HepG2 (cell line): ENCODE data around the gene HLF.

Experiments used
- TCF7 ChIP-seq: sonication (generic); IDR thresholded peaks from 2 replicates; pipeline ENCODE4 v1.6.1; 2016; ENCODE audit warnings: antibody characterized with exemption, low read depth
- ZNF235 ChIP-seq: sonication (generic); formaldehyde crosslinking; IDR thresholded peaks from 2 replicates; pipeline ENCODE4 v1.8.1; 2023; ENCODE audit warnings: mild to moderate bottlenecking, missing genetic modification reagents, borderline replicate concordance
- TF ChIP-seq, protein P1 (sequence below), 2 experiments: IDR thresholded peaks; 2 replicates each; pipeline ENCODE4 v1.6.1; 2011 to 2012; ENCODE audit warnings: low read length in 2 of 2, borderline replicate concordance in 1 of 2, low read depth in 1 of 2, mild to moderate bottlenecking in 1 of 2, moderate library complexity in 1 of 2
- TF ChIP-seq, protein P2 (sequence below): sonication (generic); formaldehyde crosslinking; IDR thresholded peaks from 2 replicates; pipeline ENCODE4 v1.4.0; 2020; ENCODE audit warnings: missing genetic modification reagents, borderline replicate concordance

DNA sequence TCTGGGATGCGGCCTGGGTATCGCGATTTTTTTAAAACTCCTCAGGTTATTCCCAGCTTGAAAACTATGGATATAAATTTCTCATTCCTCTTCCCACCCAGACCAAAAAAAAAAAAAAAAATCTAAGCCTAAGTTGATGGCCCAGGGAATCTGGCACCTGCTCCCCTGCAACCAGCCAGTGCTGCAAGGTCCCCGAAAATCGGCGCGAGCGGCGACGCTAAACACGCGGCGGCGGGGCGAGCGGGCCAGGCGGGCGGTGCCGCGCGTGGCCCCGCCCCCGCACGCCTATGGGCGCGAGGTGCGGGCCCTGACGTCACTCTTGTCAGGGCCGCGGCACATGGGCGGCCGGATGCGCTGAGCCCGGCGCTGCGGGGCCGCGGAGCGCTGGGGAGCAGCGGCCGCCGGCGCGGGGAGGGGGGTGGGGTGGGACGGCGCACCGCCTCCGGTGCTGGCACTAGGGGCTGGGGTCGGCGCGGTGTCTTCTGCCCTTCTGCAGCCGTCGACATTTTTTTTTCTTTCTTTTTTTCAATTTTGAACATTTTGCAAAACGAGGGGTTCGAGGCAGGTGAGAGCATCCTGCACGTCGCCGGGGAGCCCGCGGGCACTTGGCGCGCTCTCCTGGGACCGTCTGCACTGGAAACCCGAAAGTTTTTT, at the start of gene HLF:
- TF ChIP-seq, protein P1, sequence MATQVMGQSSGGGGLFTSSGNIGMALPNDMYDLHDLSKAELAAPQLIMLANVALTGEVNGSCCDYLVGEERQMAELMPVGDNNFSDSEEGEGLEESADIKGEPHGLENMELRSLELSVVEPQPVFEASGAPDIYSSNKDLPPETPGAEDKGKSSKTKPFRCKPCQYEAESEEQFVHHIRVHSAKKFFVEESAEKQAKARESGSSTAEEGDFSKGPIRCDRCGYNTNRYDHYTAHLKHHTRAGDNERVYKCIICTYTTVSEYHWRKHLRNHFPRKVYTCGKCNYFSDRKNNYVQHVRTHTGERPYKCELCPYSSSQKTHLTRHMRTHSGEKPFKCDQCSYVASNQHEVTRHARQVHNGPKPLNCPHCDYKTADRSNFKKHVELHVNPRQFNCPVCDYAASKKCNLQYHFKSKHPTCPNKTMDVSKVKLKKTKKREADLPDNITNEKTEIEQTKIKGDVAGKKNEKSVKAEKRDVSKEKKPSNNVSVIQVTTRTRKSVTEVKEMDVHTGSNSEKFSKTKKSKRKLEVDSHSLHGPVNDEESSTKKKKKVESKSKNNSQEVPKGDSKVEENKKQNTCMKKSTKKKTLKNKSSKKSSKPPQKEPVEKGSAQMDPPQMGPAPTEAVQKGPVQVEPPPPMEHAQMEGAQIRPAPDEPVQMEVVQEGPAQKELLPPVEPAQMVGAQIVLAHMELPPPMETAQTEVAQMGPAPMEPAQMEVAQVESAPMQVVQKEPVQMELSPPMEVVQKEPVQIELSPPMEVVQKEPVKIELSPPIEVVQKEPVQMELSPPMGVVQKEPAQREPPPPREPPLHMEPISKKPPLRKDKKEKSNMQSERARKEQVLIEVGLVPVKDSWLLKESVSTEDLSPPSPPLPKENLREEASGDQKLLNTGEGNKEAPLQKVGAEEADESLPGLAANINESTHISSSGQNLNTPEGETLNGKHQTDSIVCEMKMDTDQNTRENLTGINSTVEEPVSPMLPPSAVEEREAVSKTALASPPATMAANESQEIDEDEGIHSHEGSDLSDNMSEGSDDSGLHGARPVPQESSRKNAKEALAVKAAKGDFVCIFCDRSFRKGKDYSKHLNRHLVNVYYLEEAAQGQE (IDR thresholded peaks at IDR 0.05; ENCODE audit: borderline replicate concordance in 1 of 2, low read depth in 1 of 2, low read length in 2 of 2), result peak in 1 of 2 experiments; percentile 17; a peak in 2 of 4 replicates
- TF ChIP-seq, protein P2, sequence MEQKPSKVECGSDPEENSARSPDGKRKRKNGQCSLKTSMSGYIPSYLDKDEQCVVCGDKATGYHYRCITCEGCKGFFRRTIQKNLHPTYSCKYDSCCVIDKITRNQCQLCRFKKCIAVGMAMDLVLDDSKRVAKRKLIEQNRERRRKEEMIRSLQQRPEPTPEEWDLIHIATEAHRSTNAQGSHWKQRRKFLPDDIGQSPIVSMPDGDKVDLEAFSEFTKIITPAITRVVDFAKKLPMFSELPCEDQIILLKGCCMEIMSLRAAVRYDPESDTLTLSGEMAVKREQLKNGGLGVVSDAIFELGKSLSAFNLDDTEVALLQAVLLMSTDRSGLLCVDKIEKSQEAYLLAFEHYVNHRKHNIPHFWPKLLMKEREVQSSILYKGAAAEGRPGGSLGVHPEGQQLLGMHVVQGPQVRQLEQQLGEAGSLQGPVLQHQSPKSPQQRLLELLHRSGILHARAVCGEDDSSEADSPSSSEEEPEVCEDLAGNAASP, result peak; percentile 23; the same call in 1 of the 2 replicates
- no peak for TF ChIP-seq ZNF235
- no peak for TF ChIP-seq TCF7
